Nephron progenitor cell (in vitro differentiated cells): ENCODE measurements around the gene LCA5.
"Not testable (repeated sequence)": the region's sequence is repeated elsewhere in the genome, so short reads cannot be mapped to it uniquely, and the experiment has no call there.

Experiments
- DNase-seq: peaks from one replicate; pipeline ENCODE4 v3.0.0; 2021
- H3K27ac Mint-ChIP-seq: 2 replicates; pipeline ENCODE4 v1.8.0; 2021; ENCODE audit warnings: mild to moderate bottlenecking, moderate library complexity, mixed read lengths
- H3K27me3 Mint-ChIP-seq: 2 replicates; pipeline ENCODE4 v1.8.0; 2021; ENCODE audit warnings: mild to moderate bottlenecking, low read depth, mixed read lengths; ENCODE audit not compliant: poor library complexity
- H3K36me3 Mint-ChIP-seq: 2 replicates; pipeline ENCODE4 v1.8.0; 2021; ENCODE audit warnings: low read depth, mixed read lengths
- H3K4me1 Mint-ChIP-seq: 2 replicates; pipeline ENCODE4 v1.8.0; 2021; ENCODE audit warnings: mixed read lengths
- H3K4me3 Mint-ChIP-seq: 2 replicates; pipeline ENCODE4 v1.8.0; 2021; ENCODE audit warnings: mild to moderate bottlenecking, moderate library complexity, mixed read lengths
- H3K9me3 Mint-ChIP-seq: 2 replicates; pipeline ENCODE4 v1.8.0; 2021; ENCODE audit warnings: mild to moderate bottlenecking, moderate library complexity, mixed read lengths
- CTCF ChIP-seq: fragments of 200-600 bp; sonication (generic); IDR thresholded peaks from 2 replicates; pipeline ENCODE4 v1.5.0; 2021; ENCODE audit warnings: antibody characterized with exemption

LCA5 gene

GRCh38 chr6:79455446-79455845, 81.8 kb downstream of the LCA5 start:
- H3K9me3 Mint-ChIP-seq = peaks cover 15% of the 10 kb centered on the region
- H3K27me3 Mint-ChIP-seq = no peaks in the 10 kb centered on the region

GRCh38 chr6:79453558-79454042, 83.6 kb downstream of the LCA5 start:
- TF ChIP-seq CTCF = no peak
- Mint-ChIP-seq H3K27me3 (no peaks in the 10 kb centered on the region), H3K4me3 (no peak overlapping the region), H3K27ac (no peak overlapping the region), H3K4me1 (no peaks in the 10 kb centered on the region), H3K9me3 (peaks cover 7% of the 10 kb centered on the region), H3K36me3 (no peaks in the 10 kb centered on the region)
- DNase-seq = no peak

More at GRCh38 chr6:79455446-79455845, 81.8 kb downstream of the LCA5 start:
- DNase-seq = no peak
- Mint-ChIP-seq H3K36me3 (no peaks in the 10 kb centered on the region), H3K27ac (no peak overlapping the region), H3K4me3 (no peak overlapping the region), H3K4me1 (no peaks in the 10 kb centered on the region)
- TF ChIP-seq CTCF = no peak

GRCh38 chr6:79450984-79451383, 86.2 kb downstream of the LCA5 start:
- no peak for TF ChIP-seq CTCF
- no peak overlapping the region for H3K27ac Mint-ChIP-seq
- H3K4me1 Mint-ChIP-seq = no peaks in the 10 kb centered on the region
- no peak for DNase-seq
- no peaks in the 10 kb centered on the region for H3K36me3 Mint-ChIP-seq
- no peaks in the 10 kb centered on the region for H3K27me3 Mint-ChIP-seq
- no peaks in the 10 kb centered on the region for H3K9me3 Mint-ChIP-seq
- no peak overlapping the region for H3K4me3 Mint-ChIP-seq

GRCh38 chr6:79446006-79446405, 91.2 kb downstream of the LCA5 start:
- no peak overlapping the region for H3K4me3 Mint-ChIP-seq
- DNase-seq = no peak
- H3K9me3 Mint-ChIP-seq = peaks cover 26% of the 10 kb centered on the region
- no peak for TF ChIP-seq CTCF
- peaks cover 7% of the 10 kb centered on the region for H3K27me3 Mint-ChIP-seq
- no peaks in the 10 kb centered on the region for H3K4me1 Mint-ChIP-seq
- H3K36me3 Mint-ChIP-seq = peaks cover 4% of the 10 kb centered on the region
- no peak overlapping the region for H3K27ac Mint-ChIP-seq

- H3K9me3 Mint-ChIP-seq = peaks cover 26% of the 10 kb centered on the region
- H3K4me3 Mint-ChIP-seq = not testable (repeated sequence)
These were observed 93.4 kb downstream of the LCA5 start for GRCh38 chr6:79443876-79444275.

GRCh38 chr6:79441192-79441591, 96.0 kb downstream of the LCA5 start:
- no peak for TF ChIP-seq CTCF
- DNase-seq = no peak
- peaks cover 4% of the 10 kb centered on the region for H3K36me3 Mint-ChIP-seq
- H3K27me3 Mint-ChIP-seq = peaks cover 7% of the 10 kb centered on the region
- H3K9me3 Mint-ChIP-seq = peaks cover 26% of the 10 kb centered on the region
- no peak overlapping the region for H3K4me3 Mint-ChIP-seq
- H3K27ac Mint-ChIP-seq = no peak overlapping the region
- H3K4me1 Mint-ChIP-seq = no peaks in the 10 kb centered on the region

More at GRCh38 chr6:79443876-79444275, 93.4 kb downstream of the LCA5 start:
- not testable (repeated sequence) for H3K4me1 Mint-ChIP-seq, H3K27me3 Mint-ChIP-seq, H3K36me3 Mint-ChIP-seq, DNase-seq, H3K27ac Mint-ChIP-seq
